GM18907 (cell line): ENCODE results near the gene ARHGEF4.
"Not testable (repeated sequence)": the region's sequence is repeated elsewhere in the genome, so short reads cannot be mapped to it uniquely, and the experiment has no call there.

ENCODE experiments used
- ATAC-seq: cut with Tn5 transposase; IDR thresholded peaks from one replicate; pipeline ENCODE4 v1.9.1; 2021; ENCODE audit warnings: mild to moderate bottlenecking, moderate library complexity; ENCODE audit not compliant: unreplicated experiment

Gene ARHGEF4

DNA sequence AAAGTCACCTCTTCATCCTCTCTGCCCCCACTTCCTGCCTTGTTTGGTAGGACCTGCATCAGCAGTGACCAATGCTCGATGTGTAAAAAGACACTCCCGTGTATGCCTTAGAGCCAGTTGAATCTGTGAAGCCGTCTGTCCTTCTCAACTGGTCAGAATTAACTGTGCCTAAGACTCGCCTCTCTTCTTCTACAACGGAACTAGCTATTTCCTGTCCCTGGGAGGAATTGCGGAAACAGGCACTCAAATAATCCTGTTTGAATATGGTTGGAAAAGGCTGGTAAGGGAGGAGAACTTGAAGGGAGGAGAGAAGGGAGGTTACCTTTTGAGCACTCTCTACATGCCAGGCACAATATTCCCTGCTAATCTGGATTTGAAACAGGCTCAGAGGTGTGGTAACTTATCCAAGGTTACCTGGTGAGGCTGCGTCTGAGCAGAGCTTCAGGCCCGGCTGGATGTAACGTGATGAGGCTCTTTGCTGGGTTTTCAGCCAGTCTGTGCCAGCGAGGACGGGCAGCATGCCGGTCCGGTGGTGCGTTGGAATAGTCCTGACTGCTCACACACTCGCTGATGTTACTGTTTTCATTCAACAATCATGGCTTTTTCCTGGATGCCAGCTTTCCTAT lies 129.5 kb downstream of the ARHGEF4 start:
- ATAC-seq = no peak

DNA sequence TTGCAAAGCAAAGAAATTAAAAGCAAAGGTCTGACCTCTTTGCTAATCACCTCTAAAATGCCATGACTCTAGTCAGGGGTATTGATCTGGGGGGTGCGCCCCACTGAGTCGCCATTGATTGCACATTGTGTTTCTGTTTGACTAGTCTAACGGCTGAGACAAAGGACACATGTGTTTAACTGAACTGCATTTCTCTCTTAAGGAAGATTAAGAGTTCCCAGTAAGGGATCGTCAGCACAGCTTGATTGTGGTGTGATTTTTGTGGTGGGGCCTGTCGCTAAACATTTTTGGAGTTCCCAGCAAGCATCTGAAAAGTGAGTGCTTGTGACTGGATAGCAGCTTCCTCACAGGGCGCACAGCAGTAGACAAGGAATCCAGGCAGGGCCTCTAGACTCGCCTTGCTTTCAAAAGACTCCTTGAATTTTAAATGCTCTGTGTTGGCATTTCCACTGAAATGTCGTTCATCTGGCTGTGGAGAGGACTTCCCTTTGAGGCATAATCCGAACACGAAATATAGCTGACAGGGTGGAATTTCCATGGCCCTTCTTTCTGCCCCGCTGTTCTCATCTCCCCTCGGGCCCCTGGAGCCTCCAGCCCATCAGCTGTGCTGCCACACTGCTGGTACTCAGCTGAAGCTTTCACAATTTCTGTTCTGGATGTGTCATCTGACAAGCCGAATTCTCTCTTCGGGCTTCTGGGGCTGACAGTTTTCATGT lies 130.2 kb downstream of the ARHGEF4 start:
- ATAC-seq = no peak

GRCh38 chr2:130972410-130972809 lies 135.7 kb downstream of the ARHGEF4 start:
- peak; percentile 95 for ATAC-seq

GRCh38 chr2:130975729-130976128 lies 139.0 kb downstream of the ARHGEF4 start:
- ATAC-seq = no peak

DNA sequence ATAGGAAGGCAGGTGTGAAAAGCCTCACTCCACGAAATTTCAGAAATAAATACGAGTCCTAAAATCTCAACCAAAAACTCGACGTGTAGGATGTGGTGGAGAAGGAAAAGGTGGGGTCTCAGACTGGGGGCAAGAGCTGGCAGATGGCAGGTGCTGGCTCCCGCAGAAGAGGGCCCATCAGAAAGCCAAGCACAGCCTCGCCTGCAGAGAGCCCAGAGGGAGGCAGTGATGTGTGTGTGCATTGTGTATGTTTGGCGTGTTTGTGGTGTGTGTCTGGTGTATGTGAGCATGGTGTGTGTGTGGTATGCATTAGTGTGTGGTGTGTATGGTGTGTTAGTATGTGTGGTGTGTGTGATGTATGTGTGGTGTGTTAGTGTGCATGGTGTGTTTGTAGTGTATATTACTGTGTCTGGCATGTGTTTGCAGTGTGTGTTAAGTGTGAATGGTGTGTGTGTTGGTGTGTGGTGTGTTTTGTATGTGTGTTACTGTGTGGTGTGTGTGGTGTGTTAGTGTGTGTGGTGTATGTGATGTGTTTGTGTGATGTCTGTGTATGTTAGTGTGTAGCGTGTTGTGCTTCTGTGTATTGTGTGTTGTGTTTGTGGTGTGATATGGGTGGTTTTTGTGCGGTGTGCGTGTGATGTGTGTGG lies 140.0 kb downstream of the ARHGEF4 start:
- no peak for ATAC-seq

GRCh38 chr2:130977461-130978050 lies 140.8 kb downstream of the ARHGEF4 start:
- ATAC-seq = no peak

DNA sequence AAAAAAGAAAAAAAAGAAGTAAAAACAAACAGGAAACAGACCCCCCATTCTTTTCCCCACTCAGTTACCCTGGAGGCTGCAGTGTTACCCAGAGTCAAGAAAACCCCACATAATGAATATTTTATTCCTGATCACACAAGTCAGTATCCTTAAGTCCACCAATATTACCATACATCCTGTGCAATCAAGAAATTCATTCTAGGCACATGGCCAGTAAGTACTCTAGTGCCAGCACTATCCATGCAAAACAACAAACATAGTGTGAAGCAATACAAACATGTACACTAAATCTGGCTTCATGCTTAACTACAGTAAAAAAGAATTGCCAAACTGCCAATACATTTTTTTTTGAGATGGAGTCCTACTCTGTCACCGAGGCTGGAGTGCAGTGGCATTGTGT lies 145.0 kb downstream of the ARHGEF4 start:
- ATAC-seq = no peak

GRCh38 chr2:130985206-130985780 lies 148.6 kb downstream of the ARHGEF4 start:
- no peak for ATAC-seq

GRCh38 chr2:130985831-130986649 lies 149.3 kb downstream of the ARHGEF4 start:
- no peak for ATAC-seq

DNA sequence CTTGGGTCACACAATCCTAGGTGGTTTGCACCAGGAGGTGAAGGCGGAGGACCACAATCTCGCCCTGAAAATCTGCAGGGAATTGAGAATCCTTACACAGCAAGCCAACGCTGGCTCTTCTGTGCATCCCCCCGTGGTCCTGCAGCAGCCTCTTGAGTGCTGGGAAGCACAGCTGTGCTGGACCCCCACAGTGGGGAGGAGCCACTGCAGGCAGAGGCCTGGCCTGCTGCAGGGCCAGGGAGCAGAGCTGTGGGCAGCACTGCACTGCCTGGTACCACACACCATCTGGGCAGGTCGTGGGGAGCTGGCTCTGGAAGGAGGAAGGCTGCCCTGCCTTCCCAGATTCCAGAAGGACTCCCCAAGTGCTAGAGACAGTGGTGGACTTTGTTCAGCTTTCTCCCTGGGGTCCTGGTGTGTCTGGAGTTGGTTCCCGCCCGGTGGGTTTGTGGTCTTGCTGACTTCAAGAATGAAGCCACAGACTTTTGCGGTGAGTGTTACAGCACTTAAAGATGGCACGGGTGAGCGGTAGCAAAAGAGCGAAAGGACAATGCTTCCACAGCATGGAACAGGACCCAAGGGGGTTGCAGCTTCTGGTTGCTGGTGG lies 150.3 kb downstream of the ARHGEF4 start:
- ATAC-seq = no peak

- no peak for ATAC-seq
Measured at GRCh38 chr2:130987519-130988425, 151.1 kb downstream of the ARHGEF4 start.

- ATAC-seq = not testable (repeated sequence)
Measured at GRCh38 chr2:130991446-130991845, 154.7 kb downstream of the ARHGEF4 start.

- ATAC-seq = not testable (repeated sequence)
Measured at GRCh38 chr2:130992003-130992402, 155.3 kb downstream of the ARHGEF4 start.

DNA sequence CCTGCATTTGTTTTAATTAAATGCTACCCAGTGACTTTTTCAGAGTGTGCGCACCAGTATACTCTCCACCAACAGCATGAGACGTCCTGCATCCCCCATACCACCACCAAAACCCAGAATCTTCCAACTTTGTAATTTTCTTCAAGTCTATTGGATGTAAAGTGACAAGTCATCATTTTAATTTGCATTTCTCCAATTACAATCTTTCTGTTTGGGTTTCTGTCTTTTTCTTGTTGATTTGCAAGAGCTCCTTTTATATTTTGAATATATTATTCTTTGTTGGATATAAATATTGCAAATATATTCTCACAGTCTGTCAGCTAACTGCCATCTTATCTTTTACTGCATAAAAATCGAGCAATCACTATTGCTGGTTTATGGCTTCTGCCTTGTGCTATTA lies 160.0 kb downstream of the ARHGEF4 start:
- no peak for ATAC-seq

- ATAC-seq = no peak
Measured at GRCh38 chr2:130997198-130997597, 160.5 kb downstream of the ARHGEF4 start.

- no peak for ATAC-seq
Measured at GRCh38 chr2:130998561-130998960, 161.8 kb downstream of the ARHGEF4 start.

- ATAC-seq = no peak
Measured at GRCh38 chr2:131004446-131005209, 167.9 kb downstream of the ARHGEF4 start.

- no peak for ATAC-seq
Measured at GRCh38 chr2:131005216-131005935, 168.7 kb downstream of the ARHGEF4 start.
